NCI-H345 treated with DMSO at 0.1 percent for 48 hours (cell line): ENCODE measurements around the gene GNAI3.
A peak's percentile ranks its signal among the peaks of the same experiment; 100 is the strongest.

Experiments used
- DNase-seq: peaks from one replicate; lab custom pipeline; 2025; ENCODE audit not compliant: unreplicated experiment; lab: John Stamatoyannopoulos, UW

The GNAI3 gene

DNA sequence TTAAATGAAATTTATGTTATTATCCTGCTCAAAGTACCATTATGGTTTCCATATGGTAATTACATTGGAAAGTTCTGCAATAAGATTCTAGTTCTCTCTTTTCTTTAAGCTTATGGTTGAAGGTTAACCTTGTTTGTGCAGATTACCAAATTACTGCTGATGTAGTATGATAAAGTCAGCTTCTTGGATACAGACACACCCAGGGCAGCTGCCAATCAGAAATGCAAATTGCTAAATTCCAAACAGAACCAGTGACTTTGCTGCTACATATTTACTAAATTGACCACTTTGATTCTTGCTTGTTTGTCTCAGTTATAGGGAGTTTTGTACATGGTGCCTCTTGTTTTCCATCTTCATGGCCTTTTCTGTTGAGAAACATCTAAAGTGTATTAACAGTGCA, 44.5 kb downstream of the GNAI3 start:
- no peak for DNase-seq

DNA sequence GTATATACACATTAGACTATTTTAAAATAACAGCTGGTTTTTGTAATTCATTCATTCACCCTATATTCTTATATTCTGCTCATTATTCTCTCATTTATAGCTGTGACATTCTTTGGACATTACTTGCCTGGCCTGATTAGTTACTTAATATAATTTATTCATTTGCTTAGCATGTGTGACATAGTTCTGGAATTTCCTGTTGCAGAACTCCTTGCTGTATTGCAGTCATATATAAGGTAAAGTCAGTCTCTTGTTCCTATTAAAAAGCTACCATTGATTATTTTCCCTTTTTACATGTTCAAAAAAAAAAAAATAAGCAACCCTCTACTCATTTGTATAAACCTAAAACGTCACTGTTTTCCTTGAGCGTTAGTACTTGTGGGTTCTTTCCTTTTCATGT, 47.1 kb downstream of the GNAI3 start:
- no peak for DNase-seq

DNA sequence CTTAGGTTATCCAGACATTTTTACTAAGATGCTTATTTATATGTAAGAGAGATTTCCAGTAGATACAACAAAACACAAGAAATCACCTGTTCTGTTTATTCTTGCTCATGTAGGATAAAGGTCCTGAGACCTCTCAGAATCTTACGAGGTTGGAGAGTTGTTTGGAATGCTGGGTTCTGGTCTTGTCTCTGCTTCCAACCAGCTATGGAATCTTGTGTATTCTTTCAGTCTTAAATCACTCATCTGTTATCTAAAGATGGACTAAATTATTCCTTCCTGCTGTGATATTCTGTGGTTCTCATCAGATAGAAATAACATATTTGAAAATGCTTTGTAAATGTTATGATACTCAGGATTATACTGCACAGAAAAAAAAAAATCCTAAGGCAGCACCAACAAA, 49.7 kb downstream of the GNAI3 start:
- DNase-seq, result no peak

DNA sequence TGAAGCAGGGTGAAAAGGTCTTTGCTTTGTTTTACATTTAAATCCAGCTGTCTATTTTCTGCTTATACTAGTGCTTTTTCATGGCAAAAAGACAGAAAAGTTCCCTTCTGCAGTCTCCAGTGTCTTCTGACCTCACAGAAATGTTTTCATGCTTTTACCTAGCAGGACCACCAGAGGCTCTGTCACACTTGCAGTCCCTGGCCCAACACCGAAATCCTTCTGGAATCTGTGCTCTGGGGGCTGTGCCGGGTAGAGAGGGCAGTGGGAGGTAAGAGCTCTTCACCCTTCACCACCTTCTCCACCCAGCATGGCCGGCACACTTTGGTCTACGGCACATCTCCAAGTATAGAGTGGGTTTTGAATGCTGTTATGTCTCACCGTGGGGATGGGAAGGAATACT, 50.2 kb downstream of the GNAI3 start:
- DNase-seq, result no peak

DNA sequence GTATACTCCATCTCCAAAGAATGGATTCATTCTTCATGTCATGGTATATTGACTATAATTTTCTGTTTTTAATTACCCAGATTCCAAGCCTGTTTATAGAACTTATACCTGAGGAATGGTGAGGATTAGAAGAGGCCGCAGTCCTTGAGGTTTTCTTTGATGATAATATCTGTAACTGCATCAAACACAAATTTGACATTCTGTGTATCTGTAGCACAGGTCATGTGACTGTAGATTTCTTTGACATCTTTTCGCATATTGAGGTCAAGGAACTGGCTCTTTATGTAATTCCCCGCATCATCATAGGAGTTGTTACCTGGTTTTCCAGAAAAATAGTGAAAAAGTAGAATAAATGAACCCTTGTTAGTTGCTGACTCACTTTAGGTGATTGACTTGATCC, 54.8 kb downstream of the GNAI3 start:
- DNase-seq, result no peak

DNA sequence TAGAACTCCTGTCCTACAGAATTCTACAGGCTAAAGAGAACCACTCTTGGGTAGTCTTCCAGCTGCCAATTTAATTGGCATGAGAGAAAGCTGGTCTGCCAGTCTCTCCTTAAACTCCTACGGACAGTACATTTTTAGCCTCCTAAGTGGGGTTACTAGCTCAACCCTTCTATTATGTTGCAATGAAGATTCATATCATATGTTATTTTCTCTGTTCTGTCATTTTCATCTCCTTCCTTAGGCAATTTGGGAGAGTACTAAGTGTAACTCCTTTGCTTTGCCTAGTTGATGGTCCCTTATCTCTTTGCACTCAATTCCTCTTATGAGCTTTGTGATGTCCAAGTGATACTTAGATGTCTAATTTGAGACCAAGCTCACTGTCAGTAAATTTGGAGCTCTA, 57.0 kb downstream of the GNAI3 start:
- no peak for DNase-seq

DNA sequence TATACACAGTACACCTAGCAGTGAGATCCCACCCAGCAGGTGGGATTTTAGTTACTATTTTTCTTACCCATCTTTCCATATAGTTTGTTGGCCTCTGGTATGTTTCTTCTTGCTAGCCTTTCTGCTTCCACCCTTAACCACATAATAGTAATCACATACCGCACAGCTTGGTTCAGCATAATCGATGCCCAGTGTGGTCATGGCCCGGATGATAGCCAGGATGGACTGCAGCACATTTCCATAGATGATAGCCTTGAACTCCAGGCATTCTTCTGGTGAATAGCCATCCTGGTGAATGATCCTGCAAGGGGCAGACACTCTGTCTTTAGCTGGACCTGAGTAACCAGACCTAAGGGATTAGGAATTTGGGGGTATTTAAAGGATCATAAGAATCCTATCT, 61.5 kb downstream of the GNAI3 start:
- DNase-seq, result no peak

DNA sequence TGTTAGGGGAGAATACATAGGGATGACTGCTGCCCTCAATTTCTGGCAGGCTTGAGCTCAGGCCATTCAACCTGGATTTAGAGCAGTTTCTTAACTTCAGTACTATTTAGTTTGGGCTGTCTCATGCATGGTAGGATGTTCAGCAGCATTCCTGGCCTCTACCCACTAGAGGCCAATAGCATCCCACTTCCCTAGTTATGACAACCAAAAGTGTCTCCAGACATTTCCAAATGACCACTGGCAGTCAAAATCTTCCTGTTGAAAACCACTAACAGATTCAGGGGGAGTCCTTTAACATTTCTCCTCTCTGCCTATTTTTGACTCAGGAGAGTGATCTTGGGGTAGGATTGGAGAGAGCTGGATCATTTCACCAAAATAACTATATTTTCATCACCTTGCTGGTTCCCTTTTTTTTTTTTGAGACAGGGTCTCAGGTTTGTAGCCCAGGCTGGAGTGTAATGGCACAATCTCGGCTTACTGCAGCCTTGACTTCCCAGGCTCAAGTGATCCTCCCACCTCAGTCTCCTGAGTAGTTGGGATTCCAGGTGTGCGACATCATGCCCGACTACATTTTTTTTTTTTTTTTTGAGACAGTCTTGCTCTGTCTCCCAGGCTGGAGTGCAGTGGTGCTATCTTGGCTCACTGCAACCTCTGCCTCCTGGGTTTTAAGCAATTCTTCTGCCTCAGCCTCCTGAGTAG, 62.3 kb downstream of the GNAI3 start:
- no peak for DNase-seq

DNA sequence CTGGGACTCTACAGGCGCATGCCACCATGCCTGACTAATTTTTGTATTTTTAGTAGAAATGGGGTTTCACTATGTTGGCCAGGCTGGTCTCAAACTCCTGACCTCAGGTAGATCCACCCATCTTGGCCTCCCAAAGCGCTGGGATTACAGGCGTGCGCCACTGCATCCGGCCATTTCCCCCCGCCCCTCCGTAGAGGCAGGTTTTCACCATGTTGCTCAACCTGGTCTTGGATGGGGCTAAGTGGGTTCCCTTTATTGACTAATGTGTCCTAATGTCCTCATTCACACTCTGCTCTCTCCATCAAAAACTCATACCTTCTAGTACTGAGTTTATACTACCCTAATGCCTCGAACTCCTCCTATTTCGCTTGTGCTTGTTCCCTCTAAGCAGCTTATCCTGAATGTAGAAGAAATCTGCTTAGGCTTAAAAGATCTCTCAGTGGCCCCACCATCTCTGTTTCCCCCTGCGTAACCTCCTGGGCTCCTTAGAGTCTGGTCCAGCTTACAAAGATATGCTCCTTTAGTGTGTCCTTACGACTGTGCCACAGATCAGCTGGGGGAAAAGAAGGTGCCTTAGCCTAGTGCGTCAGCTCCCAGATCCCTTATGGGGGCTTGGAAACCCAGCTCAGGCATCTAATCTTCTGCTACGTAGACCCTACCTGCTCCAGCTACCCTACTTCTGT, 63.0 kb downstream of the GNAI3 start:
- no peak for DNase-seq

DNA sequence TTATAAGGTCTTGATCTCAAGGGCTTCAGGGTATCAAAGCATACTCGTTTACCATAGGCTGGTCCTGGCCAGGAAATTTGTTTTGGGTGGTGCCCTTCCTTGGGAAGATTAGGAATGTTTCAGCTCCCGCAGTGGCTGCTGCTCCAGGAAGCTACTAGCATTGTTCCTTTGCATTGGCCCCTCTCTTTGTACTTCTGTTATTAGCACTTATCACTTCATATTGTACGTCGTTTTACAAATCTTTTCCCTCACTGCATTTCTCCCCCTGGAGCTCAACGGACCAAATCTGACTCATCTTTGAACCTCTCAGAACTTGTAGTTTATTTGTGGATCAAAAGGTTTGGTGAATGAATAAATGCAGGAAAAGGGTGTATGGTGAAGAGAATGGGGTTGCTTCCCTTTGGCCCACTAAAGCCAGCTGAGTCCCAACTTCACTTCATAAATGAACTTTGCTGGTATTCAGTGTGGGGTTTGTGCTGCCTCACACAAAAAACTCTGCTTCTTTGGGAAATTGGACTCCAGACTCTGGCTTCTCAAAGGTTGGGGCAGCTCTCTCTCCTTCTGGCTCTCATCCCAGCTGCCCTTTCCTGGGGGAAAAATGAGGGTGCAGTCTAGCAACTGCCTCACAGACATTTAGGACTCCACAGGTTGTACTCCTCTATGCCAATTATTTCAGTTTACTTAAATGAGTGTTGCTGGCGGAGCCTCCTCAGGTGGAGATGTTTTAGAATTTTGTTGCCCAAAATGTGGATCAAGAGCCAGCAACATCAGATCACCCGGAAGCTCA, 65.1 kb downstream of the GNAI3 start:
- no peak for DNase-seq

DNA sequence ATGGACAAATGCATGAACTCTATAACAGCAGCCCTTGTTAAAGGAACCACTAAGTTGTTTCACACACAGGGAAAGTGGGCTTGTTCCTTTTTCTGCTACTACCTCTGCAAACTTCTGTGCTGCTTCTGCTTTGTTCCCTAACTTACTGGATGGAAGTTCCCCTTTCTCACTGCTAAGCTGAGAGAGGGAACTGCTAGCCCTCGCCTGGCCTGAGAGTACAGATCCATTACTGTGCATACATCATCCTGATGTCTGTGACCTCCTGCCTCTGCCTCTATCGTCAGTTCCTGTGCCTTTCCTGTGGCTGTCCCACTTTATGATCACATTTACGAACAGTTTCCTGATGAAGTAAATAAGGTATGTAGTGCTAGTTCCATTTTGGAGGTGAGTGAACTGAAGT, 67.5 kb downstream of the GNAI3 start:
- no peak for DNase-seq

DNA sequence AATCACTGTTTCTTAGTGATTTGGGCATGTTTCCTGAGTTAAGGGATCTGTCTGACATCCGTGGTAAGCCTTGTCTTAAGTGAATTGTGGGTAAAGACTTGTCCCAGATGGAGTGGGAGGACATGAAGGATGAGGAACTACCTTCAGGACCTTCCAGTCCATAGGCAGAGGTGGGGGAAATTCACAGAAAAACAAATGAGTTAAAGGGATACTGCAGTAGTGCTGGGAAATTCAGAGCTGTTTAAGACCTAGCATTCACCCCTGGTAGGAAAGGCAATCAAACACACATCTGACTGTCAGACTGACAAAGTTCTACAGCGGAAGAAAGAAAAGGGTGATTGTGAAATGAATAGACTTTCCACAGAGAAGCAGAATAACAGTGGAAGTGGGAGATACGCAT, 68.0 kb downstream of the GNAI3 start:
- DNase-seq, result no peak

DNA sequence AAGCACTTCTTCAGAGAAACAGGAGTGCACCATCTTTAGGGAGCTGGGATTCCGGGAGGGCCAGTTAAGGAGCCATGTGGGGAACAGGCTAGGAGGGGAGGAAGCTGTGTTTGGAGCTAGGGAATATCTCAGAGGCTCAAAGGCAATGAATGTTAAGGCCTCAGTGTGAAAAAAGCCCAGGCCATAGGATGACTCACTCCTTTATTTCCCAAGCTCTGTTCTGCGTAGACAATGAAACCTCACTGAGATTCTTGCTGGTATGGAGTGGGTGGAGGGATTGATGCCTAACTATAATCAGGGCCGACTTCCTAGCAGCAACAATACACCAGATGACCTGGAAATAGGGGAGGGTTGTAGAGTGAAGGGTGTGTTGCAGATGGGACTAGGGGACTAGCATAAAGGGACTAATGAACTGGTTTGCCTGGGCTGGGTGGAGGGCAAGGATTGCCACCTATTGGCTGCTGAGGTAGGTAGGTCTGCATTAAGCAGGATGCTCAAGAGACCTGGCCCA, 68.9 kb downstream of the GNAI3 start:
- DNase-seq, result no peak

DNA sequence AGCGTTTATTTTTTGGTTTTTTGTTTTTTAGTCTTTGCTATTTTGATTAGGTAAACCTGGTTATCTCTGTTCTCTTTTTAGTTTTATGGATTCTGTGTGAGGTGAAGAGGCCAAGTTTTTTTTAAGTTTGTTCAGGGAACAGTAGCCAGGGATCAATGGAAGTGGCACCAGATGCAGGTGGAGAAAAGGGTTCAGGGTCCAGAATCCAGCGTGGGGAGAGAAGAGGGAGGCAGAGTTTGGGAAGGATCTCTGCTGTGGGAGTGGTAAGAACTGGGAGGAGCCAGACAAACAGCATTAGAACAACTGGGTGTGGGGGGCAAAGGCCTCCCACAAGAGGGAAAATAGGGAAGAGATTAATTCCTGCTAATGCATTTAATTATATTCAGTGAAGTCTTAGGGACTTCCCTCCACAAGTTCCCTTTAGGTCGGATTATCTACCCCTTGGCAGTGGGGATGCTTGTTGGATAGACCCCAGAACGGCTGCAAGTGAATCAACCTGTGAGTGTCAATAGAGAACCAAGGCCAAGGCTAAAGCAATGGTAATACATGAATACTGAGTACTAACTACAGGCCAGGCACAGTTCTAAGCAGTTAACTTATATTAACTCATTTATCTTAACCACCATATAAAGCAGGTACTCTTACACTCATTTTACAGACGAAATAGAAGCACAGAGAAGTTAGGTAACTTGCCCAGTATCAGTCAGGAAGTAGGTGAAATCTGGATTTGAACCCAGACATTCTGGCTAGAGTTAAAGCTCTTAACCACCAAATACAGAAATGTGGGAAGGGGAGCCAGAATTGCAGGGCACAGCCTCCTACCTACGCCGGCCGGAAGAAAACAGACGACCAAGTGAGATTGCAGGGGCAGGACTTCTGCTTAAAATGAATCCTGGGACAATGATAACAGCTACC, 70.5 kb downstream of the GNAI3 start:
- no peak for DNase-seq

DNA sequence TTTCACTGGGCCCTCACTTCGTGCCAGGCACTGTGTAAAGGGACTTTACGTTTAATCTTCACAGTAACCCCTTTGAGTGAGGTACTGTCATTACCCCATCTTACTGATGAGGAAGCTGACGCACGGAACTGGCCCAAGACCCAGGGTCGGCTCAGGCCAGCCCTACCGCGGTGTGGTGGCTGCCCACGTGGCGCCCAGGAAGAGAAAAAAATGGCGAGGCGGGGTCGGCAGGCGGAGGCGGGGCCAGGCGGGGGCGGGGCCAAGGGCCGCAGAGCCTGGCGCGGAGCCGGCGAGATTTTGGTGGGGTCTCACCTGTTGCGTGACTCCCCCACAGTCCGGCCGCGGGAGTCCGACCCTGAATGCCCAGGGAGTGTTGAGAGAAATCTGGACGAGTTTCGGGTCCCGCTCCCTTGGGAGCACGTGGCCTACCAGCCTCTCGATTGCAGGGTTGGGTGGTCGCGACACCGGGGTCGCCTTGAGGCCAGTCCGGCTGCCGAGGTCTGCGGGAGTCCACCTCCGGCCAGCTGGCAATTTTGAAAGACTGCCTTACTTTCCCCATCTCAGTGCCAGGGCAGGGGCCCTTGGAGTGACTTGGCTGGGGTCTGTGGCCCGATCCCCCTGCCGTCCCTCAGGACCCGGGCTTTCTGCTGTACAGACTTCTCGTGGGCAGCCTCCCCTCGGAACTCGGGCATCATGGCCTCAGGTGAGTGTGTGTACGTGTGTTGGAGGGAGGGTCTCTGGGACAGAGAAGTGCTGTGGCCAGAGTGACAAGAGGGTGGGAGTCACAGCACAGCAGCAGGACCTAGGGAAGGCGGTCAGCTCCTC, 71.4 kb downstream of the GNAI3 start, which contains the start of the genes AMPD2 and GNAT2:
Gene AMPD2 (plus strand): TSS at position 262 of the 825 bp plus-strand sequence. CDS start 1,339 bp downstream, outside the sequence.
Gene GNAT2 (minus strand): TSS at position 41 of the 825 bp plus-strand sequence. CDS start 6,746 bp downstream, outside the sequence.
- DNase-seq, result peak; percentile 38

DNA sequence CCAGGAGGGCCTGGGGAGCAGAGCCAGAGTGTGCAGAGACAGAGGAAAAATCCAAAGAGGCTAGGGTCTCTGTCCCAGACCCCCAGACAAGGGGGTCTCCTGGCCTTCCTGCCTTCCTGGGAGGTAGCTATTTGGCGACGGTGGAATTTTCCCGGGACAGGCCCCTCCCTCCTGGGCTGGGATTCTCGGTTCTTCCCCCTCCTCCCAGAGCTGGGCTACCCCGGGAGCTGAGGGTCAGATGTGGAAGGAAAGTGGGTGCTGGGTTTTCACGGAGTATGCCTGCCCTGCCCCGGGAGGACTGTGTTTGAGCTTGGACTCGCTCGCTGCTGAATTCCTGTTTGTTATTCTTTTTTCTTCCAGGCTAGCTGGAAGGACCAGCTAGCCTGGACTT, 72.0 kb downstream of the GNAI3 start:
- no peak for DNase-seq

DNA sequence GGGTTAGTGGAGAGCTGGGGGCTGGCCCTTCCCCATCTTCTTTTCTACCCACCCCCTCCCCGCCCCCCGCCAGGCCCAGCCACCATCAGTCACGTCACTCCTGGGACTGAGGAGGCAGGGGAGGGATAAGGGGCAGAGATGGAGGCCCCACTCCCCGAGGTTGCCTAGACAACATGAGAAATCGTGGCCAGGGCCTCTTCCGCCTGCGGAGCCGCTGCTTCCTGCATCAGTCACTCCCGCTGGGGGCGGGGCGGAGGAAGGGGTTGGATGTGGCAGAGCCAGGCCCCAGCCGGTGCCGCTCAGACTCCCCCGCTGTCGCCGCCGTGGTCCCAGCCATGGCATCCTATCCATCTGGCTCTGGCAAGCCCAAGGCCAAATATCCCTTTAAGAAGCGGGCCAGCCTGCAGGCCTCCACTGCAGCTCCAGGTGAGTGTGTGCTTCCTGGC, 72.4 kb downstream of the GNAI3 start:
- DNase-seq, result peak; percentile 72

DNA sequence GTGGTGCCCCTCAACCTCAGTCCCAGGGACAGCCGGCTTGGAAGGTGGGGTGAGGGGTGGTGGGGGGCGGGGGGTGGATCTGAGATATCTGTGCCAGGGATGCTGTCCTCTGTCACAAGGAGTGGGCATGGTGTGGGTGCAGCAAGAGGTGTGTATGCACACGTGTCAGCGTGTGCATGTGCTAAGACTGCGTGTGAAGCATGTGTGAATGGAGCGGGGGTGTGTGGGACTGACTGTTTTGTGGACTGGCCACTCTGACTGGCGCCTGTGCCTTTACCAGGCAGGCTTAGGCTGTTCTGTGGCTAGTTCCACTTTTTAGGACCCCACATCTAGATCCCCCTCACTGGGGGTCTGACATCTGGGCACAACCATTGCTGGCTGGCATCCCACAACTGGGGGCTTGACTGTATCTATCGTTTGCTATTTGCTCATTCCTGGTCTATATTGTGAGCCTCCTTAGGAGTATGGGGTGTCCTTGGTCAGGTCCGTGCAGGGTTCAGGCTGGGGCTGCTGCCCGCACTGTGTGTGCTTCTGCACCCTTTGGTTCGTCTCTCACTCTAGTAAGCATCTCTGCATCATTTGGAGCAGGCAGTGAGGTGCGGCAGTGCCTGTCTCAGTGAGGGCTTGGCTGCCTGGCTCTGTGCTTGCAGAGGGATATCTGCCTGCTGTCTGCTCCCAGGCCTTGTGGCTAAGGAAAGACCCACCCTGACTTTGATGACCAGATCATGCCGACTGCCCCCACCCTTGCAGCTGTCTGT, 73.1 kb downstream of the GNAI3 start:
- no peak for DNase-seq
